Medulla oblongata (tissue), 1 donor: Measurements from ENCODE around the gene JPH2.

Experiments used
- DNase-seq: peaks from one replicate; pipeline ENCODE4 v3.0.0-alpha.2; 2015; ENCODE audit errors: extremely low spot score

Gene JPH2

GRCh38 chr20:44187772-44188709, 1.1 kb upstream of the JPH2 start:
- no peak for DNase-seq

- DNase-seq, result no peak
These were observed 324 bp downstream of the JPH2 start for GRCh38 chr20:44186674-44187053.

DNA sequence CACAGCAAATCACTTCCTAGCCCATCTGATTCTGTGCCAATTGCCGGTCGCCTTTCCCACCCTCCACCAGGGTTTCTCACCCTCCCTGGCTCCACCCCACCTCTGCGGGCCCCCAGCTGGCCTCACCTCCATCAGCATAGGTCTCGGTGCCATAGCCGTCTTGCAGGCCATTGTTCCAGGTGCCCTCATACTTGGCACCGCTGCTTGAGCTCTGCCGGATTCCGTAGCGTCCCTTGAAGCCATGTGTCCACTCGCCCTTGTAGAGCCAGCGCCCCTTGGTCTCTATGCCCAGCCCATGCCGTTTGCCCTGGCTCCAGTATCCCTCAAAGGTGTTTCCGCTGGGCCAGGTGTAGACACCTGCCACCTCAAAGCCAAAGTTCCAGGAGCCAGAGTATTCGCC, 787 bp downstream of the JPH2 start:
- DNase-seq, result no peak

- DNase-seq, result no peak
These were observed 1.4 kb downstream of the JPH2 start for GRCh38 chr20:44185574-44185973.

GRCh38 chr20:44183282-44183681, 3.7 kb downstream of the JPH2 start:
- no peak for DNase-seq

DNA sequence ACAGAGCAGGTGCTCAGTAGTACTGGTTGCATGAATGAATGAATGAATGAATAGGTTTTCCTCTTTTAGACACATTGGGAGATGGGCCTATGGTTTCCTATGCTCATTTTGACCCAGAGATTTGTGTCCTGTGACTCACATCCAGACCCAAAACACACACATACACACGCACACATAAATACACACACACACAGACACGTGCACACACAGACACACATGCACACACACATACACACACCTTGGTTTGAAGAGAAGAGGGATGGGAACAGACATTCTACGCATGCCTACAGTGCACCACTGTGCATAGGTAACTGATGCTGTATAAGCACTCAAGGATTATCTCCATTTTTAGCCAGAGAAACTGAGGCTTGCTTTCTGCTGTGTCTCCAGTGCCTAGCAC, 4.1 kb downstream of the JPH2 start:
- no peak for DNase-seq

DNA sequence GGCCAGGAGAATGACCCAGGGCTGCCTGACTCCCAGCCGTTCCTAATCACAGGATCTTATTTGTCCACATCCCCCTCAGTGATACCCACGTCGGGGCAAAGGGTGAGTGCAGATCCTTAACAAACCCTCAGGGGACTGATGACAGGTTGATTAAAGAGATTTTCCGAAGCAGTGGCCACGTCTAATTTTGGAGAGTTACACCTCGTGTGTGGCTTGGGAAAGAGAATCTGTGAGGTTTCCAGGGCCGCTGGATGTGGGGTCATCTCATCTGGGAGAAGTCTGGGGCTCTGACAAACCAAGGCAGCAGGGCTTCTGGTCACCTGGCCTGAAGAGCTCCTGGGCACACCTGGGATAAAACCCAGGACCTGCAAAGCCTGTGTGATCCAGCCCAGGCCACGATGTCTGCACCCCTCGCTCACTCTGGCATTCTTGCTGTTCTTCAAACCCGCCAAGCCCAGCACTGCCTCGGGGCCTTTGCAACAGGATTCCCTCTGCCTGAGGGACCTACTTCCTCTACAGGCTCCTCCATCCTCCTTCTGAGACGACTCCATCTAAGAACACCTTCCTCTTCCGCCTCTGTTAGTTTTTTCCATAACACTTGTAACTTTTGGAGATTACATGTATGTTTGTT, 4.7 kb downstream of the JPH2 start:
- DNase-seq, result no peak

DNA sequence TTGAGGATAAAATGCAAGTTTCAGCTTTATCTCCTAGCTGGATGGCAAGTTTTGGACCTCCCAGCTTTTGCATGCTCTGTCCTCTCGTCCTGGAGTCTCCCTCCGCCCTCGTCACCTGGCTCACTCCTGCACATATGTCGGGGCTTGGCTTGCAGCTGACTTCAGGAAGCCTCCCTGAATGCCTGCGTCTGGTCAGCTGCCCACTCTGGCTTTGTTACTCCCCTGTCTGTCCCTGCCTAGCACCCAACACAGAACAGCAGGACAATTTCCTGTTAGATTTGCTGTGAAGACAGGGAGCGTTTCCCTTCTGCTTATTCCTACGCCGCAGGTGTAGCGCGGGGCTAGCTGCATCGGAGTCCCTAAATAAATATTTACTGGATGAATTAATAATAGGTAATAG, 5.4 kb downstream of the JPH2 start:
- no peak for DNase-seq

DNA sequence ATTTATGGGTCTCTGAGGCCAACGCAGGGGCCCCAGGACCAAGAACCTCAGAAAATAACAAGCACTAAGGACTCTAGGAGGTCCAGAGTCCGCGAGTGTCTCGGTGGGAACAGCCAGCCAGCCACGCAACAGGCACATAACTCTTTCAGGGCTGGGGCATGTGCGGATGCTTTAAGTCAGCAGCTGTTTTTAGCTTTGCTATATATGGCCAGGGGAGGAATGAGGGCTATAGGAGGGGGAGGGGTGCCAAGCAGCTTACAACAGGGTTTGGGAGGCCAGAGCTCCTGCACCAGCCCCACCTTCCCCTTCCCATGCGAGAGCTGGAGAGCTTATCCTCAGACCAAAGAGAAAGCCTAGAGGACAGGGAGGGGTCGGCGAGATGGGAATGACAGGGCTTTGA, 6.2 kb downstream of the JPH2 start:
- DNase-seq, result no peak

- DNase-seq, result no peak
These were observed 10.0 kb downstream of the JPH2 start for GRCh38 chr20:44176833-44177534.

DNA sequence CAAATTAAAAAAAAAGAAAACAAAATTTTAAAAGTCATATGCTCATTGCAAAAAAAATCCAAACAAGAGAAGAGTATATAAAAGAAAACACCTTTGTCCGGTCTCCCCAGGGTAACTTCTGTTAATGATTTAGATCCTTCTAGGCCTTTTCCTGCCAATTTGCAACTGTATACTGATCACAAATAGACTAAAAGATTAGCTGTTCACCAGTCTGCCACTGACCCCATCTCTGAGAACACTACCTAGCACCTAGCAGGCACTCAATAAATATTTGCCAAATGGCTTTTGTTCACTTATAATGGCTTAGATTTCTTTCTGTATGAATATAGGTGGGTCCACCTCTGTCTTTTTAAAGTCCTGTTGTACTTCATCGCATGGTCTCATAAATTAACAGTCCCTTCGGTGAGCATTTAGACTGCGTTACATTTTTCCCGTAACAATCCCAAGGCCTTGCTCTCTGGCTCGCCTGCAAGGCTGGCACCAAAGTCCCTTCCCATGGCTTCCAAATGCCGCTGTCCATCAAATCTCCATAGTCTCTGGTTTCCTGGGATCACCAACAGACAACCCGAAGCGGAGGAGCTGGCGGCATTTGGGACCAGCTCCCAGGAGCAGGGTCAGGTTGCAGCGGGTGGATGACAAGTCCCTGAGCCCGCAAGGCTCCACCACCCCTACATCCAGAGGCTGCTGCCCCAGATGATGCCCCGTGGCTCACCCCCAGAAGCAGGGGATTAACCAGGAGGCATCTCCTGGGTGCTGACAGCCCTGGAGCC, 11.8 kb downstream of the JPH2 start:
- no peak for DNase-seq

GRCh38 chr20:44173846-44174245, 13.1 kb downstream of the JPH2 start:
- no peak for DNase-seq

DNA sequence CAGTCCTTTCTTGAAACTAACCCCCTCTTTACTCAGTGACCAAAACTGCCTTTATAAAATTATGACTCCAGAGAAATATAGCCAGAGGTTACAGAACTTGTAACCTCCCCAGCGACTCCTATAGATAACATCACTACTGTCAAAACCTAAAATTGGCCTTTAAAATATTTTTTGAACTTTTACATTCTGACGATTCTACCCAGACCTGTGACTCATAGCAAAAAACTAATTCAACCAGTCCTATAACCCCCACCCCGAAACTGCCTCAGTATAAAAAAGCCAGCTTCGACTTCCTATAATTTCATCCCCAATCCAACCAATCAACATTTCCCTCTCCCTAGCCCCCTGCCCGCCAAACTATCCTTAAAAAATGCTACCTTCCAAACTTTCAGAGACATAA, 13.9 kb downstream of the JPH2 start:
- DNase-seq, result no peak

GRCh38 chr20:44172572-44172950, 14.4 kb downstream of the JPH2 start:
- DNase-seq, result no peak

GRCh38 chr20:44171775-44172571, 15.0 kb downstream of the JPH2 start:
- no peak for DNase-seq

- no peak for DNase-seq
These were observed 16.1 kb downstream of the JPH2 start for GRCh38 chr20:44170816-44171410.

GRCh38 chr20:44167736-44168135, 19.3 kb downstream of the JPH2 start:
- no peak for DNase-seq

GRCh38 chr20:44166477-44166876, 20.5 kb downstream of the JPH2 start:
- no peak for DNase-seq

DNA sequence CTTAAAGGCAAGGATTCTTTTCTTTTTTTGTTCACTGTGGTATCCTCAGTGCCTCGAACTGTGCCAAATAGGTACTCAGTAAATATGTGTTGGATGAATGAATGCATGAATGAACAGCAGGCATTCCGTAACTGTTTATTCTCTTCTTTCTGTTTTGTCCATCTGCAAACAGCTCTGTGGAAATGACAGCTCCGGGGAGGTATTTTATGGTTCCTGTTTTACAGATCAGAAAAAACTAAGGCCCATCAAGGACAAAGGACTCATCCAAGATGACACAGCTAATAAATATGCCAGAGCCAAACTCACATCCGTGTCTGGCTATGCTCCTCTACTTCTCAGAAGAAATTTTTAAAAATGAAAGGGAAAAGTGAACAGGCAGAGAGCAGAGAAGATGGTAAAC, 21.0 kb downstream of the JPH2 start:
- DNase-seq, result no peak

GRCh38 chr20:44160133-44160532, 26.9 kb downstream of the JPH2 start:
- DNase-seq, result no peak

- no peak for DNase-seq
These were observed 27.3 kb downstream of the JPH2 start for GRCh38 chr20:44159711-44160110.
